GM10266 (cell line): Measurements from ENCODE around the gene CCDC50.

ENCODE experiments used
- DNase-seq: peaks from one replicate; pipeline ENCODE4 v3.0.0; 2012; ENCODE audit errors: extremely low spot score
- TF ChIP-seq, protein P1 (sequence below): IDR thresholded peaks from 2 replicates; pipeline ENCODE4 v1.5.1; 2012; ENCODE audit warnings: mild to moderate bottlenecking, low read depth; ENCODE audit not compliant: control insufficient read depth, insufficient read depth; ENCODE audit errors: missing control alignments

The CCDC50 gene

DNA sequence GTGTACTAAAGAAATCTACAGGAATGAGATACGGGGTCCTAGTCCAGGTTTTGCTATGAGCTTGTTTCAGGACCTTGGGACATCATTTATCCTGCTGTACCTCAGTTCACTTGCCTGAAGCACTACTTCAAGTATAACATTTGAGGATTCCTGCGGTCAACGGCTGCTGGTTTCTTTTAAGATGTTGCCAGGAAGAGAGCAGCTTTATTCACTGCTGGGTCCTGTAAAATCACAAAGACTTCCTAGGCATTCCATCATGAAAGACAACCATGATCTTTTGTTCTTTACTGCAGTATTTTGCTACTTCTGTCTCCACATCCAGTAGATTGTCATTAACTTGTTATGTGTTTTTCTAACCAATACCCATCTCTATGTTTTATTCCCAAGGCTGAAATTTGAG lies 70.7 kb downstream of the CCDC50 start:
- TF ChIP-seq, protein P1, sequence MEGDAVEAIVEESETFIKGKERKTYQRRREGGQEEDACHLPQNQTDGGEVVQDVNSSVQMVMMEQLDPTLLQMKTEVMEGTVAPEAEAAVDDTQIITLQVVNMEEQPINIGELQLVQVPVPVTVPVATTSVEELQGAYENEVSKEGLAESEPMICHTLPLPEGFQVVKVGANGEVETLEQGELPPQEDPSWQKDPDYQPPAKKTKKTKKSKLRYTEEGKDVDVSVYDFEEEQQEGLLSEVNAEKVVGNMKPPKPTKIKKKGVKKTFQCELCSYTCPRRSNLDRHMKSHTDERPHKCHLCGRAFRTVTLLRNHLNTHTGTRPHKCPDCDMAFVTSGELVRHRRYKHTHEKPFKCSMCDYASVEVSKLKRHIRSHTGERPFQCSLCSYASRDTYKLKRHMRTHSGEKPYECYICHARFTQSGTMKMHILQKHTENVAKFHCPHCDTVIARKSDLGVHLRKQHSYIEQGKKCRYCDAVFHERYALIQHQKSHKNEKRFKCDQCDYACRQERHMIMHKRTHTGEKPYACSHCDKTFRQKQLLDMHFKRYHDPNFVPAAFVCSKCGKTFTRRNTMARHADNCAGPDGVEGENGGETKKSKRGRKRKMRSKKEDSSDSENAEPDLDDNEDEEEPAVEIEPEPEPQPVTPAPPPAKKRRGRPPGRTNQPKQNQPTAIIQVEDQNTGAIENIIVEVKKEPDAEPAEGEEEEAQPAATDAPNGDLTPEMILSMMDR = no peak

DNA sequence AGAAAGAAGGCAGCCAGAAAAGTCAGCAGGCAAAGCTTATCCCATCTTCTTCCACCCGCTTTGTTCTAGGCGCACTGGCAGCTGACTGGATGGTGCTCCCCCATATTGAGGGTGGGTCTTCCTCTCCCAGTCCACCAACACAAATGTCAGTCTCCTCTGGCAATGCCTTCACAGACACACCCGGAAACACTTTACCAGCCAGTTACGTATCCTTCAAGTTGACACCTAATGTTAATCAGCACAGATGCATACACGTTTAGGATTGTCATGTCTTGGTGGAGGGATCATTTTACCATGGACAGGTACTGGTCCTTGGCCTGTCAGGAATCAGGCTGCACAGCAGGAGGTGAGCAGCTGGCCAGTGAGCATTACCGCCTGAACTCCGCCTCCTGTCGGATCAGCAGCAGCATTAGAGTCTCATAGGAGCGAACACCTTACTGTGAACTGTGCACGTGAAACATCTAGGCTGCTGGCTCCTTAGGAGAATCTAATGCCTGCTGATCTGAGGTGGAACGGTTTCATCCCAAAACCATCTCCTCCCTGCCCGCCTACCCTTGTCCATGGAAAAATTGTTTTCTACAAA lies 72.7 kb downstream of the CCDC50 start:
- no peak for DNase-seq
- TF ChIP-seq, protein P1 = no peak

More for the DNA sequence above, 70.7 kb downstream of the CCDC50 start:
- no peak for DNase-seq

DNA sequence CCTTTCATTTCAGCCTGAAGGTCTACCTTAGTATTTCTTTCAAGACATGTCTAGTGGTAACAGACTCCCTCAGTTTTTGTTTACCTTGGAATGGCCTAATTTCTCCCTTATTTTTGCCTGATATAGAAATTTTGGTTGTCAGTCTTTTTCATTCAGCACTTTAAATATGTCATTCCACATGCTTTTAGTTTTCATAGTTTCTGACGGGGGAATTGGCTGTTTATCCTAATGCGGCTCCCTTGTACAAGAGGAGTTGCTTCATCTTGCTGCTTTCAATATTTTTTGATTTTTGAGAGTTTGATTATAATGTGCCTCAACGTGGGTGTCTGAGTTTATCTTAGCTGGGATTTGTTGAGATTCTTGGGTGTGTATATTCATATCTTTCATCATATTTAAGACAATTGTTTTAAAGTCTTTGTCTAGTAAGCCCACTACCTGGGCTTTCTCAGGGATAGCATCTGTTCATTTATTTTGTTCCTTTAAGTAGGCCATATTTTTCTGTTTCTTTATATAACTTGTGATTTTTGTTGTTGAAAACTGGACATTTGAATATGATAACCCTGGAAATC lies 80.7 kb downstream of the CCDC50 start:
- TF ChIP-seq, protein P1 = no peak
- DNase-seq = no peak

DNA sequence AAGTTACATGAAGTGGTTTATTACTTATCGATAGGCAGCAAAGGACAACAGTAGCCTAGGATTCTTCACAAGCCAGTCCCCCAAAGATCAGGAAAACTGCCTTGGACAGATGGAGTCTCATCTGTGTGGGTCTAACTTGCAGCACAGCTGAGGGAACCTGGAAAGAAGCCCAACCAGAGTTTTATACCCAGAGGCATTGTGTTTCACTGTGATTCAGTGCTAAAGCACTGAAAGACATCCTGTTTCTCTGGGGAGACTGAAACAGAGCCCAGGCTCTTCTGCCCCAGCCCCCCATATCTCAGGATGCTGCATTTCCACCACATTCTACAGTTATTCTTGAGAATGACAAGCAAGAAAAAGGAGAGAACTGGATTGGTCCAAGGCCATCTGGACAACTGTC lies 83.6 kb downstream of the CCDC50 start:
- TF ChIP-seq, protein P1 = no peak
- DNase-seq = no peak

DNA sequence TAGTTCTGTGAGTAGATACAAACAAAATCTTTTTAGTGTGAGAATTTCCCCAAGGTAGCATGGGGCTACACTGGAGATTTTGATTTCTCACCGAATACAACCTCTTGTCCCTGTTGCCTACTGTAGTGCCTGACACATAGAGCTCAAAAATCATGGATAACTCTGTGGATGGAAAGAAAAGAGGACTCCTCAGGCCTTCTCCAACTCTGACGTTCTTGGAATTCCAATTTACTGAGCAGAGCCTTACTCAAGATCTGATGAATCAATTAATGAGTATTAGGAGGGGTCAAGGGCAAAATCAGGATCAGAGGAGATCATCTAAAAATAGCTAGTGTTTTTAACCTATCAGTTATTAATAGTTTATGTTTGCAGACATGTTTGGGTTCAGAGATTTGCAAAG lies 85.1 kb downstream of the CCDC50 start:
- DNase-seq = no peak
- TF ChIP-seq, protein P1 = no peak

DNA sequence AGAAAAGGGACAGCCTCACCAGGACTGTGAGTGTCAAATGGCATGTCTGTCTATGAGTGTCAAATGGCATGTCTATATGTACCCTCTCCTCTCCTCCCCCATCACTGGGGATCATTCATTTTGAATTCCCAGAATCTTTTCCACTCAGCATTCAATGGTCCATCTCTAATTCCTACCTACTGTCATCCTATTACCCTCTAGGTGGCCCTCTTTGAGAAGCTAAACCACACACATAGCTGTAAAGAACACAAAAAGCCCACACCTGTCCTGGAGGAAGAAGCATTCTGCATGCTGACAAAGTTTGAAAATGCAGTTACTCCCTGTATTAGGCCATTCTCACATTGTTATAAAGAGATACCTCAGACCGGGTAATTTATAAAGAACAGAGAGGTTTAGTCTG lies 85.5 kb downstream of the CCDC50 start:
- DNase-seq = no peak
- TF ChIP-seq, protein P1 = no peak

DNA sequence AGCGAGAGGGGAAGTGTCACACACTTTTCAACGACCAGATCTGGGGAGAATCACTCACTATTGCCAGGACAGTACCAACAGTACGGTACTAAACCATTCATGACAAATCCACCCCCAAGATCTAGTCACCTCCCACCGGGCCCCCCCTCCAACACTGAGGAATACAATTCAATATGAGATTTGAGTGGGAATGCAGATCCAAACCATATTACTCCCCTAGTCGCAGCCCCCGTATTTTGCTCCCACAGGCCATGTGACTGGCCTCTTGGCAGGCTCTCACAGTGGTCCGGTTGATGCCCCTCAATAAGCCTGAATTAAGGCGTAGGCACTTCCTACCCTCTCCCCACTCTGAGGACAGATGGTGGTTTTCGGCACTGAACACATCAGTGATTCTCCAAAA lies 86.4 kb downstream of the CCDC50 start:
- DNase-seq = no peak
- TF ChIP-seq, protein P1 = no peak
